GM18907 (cell line): ENCODE measurements around the gene PRG3.

Experiments used
- ATAC-seq: cut with Tn5 transposase; IDR thresholded peaks from one replicate; pipeline ENCODE4 v1.9.1; 2021; ENCODE audit warnings: mild to moderate bottlenecking, moderate library complexity; ENCODE audit not compliant: unreplicated experiment

The PRG3 gene

DNA sequence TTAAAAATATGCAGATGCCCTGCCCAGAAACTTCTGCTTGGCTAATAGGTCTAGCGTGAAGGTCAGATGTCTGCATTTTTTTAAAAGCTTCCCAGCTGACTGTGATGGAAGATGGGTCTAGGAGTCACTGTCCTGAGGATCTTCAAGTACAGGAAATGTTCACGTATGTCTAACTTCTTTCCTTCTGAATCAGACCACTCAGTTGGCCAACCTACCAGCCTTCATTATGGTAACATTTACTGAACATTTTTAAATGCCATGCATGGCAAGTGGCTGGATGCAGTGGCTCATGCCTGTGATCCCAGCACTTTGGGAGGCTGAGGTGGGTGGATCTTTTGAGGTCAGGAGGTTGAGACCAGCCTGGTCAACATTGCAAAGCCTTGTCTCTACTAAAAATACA is 10.6 kb upstream of the PRG3 start:
- no peak for ATAC-seq

DNA sequence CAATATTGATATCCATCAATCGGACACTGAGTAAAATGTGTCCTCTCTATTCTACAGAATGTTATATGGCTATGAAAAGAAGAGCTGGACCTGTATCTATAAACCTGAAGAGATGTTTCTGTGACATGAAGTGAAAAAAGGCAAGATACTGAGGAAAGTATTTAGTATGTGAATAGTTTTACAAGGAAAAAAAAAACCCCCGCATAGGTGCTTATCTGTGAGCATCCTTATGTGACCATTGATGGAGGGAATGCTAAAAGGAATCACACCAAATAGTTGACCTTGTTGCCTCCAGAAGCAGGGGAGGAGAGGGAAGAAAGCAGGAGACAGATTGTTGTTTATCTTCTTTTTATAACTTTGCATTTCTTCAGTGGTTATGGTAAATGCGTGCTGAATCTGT is 10.2 kb upstream of the PRG3 start:
- ATAC-seq, result no peak

DNA sequence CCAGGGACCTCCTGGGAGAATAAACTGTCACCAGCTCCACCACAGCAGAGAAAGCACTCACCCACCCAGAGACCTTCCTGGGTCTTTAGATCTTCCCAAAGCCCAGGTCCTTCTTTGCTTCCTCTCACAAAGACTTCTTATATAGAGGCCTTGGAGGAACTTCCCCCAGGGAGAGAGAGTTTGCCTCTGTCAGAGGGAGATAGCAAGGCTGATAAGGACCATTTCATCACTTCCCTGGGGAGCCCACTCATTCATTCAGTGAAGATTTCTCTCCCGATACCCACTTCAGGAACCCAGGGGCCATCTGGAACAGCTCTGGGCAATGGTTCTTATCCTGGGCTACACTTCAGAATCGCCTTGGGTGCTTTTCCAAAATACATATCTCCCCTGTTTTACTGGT is 9.6 kb upstream of the PRG3 start, which contains the start of gene PRG2:
PRG2 (minus strand) TSS at position 116 of the 400 bp plus-strand sequence. CDS start 706 bp downstream, outside the sequence.
- no peak for ATAC-seq

DNA sequence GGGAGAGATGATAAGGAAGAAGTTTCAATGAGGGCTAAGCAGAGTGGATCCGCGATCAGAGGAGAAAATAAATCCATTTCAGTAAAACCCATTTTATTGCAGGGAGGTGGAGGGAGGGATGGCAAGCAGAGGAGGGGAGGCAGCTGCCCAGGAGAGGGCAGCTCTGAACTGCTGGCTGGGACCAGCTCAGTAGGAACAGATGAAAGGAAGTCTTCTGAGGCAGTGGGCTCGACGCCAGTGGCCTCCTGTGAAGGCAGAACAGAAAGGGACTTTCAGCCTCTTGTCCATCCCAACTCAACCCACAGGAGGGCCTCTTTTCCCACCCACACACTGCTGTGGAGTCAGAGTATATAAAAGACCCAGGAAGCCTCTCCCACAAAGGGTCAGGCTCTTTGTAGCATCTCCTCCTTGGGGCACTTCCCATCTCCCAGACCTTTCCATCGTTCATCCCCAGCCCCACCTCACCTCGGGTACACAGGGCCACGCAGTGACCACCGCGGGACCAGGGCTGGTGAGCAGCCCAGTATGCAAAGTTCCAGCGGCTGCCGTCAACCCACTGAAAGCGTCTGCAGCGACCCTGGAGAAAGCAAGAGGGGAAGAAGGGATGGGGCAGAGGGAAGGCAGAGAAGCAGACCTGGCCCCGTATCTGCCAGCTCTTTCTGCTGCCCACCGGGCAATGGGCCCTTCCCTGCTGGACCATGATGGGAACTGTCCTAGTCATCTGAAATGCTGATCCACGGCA is 6.5 kb upstream of the PRG3 start:
- no peak for ATAC-seq

DNA sequence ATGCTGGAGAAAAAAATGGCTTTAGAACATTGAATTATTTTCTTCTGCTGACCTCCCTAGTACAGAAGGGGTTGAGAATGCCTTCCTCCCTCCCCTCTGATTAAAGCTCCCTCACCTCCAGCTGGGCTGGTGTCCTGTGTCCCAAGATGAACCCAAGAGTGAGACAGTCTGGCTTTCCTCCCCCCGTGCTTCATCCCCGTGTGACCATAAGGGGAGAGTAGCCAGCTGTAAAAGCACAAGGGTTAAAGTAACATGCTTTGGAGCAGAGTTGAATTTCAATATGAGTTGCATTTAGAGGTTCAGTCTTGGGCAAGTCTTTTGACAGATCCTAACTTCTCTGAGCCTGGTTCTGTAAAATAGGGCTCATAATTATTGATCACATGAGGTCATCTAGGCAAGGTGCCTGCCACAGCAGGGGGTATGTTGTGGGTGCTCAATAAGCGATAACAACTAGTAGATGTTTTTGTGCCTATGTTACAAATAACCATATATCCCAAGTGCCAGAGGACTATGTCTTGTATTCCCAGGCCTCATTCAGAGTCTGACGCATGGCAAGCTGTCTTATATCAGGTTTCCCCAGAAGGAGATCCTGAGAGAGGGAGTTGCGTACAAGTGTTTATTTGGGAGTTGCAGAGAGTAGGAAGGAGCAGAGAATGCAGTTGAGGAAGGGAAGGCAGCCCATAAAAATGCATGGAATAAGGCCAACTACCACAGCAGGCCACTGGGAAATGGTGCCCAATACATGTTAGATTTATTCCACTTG is 5.4 kb upstream of the PRG3 start:
- no peak for ATAC-seq

DNA sequence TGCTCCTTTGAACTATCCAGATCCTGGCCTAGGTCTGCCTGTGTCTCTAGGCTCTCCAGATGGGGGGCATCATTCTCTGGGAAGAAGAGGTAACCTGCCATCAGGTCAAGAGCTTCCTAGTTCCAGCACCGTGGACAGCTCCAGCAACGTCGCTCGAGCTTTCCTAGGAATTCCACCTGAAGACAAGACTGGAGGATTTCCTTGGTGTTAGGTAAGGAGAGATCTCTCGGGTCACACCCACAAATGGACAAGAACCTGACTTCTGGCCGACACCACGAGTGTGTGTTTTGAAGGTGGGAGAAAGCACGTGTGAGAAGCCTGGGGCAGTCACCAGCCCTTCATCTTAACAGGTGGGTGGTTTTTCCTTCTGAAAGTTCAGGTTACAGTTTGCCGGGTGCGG is 1.2 kb downstream of the PRG3 start:
- ATAC-seq, result no peak

DNA sequence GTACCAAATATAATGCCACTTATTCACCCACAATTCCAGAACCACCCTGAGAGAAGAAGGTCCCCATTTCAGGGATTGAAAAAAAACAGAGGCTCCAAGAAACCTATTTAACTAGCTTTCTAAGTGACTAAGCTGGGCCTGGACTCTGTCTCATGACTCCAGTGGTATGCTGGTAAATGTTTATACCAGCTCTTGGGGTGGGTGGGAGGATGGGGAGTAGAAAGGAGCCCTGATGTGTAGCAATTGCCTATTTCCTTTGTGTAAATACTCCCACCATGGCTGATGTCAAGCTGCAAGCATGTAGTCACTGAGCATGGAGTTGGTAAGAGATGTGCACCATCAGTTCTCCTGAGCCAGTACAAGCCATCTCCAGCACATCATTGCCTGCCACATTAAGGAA is 2.8 kb downstream of the PRG3 start:
- no peak for ATAC-seq

DNA sequence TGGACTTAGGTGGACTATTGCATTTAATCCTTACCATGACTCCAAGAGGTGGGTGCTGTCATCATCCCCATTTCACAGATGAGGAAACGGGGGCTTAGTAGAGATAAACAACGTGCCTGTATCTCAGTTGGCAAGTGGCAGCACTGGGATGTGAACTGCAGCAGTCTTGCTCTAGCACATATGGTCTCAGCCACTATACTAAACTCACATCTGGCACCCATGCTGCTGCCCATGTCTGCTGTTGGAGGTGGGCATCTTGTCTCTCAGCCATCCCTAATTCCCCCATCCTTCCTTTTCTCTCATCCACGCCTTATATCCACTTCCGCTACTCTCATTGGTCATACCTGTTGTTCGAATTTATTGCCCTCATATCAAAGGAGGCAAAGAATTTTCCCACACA is 3.8 kb downstream of the PRG3 start:
- ATAC-seq, result no peak

DNA sequence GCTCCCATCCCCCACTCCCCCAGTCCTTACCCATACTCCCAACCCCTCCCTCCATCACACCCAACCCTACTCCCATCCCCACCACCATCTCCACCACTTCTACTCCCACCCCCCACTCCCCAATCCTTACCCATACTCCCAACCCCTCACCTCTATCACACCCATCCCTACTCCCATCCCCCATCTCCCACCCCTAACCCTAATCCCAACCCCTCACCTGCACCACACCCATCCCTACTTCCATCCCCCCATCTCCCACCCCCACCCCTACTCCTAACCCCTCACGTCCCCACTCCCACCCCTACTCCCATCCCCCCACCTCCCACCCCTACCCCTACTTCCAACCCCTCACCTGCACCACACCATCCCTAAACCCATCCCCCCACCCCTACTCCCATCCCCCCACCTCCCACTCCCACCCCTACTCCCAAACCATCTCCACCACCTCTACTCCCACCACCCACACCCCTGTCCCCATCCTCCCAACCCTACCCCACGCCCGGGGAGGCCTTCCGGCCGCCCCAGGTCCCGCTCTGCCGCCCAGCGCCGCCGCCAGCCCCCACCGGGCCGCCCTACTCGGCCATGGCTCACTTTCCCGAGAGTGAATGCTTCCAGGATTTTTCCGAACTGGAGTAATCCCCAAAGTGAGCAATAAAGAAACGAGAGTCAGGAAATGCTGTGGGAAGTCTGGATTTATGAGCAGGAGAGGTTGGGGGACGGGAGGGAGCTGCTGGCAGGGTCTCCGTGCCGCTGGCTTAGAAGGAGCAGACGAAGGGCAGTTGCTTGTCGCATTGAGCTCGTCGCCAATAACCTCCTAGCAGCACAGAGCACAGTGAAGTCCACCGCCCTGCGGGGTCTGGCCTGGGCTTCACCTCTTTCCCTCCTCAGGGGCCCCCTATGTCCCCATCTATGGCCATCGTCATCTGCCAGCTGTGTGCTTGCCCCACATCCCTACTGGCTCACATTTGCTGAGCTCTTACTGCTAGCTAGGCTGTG is 4.6 kb downstream of the PRG3 start:
- ATAC-seq, result no peak

DNA sequence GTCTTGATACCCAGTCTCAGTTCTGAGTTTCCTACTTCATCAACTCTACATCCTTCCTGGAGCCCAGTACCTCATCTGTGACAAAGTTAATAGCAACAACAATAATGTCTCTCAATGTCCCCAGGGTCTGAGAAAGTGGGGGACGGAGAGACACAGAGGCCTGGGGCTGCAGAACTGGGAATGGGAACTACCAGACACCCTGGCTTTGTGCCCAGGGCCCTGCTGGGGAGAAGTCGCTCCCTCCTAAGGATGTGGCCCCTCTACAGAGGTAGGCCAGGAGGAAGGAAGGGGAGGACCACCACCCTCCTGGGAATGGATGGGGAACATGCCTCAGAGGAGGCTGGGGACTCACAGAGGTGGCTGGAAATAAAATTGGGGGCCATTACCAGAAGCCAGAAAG is 5.5 kb downstream of the PRG3 start:
- no peak for ATAC-seq

DNA sequence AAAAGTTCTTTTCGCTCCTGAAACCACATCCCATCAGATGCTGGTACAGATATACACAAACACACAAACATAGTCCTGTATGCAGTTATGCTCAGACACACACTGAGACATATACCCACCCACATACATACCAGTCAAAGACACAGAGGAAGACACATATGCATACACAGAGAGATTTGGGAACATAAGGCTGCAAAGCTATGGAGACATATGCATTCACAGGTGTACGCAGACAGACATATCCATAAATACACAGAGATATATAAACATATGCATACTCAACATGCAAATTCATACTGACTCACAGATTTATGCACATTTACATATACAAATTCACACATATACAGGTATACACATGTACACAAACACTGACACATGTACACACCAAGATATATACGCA is 6.0 kb downstream of the PRG3 start:
- no peak for ATAC-seq

DNA sequence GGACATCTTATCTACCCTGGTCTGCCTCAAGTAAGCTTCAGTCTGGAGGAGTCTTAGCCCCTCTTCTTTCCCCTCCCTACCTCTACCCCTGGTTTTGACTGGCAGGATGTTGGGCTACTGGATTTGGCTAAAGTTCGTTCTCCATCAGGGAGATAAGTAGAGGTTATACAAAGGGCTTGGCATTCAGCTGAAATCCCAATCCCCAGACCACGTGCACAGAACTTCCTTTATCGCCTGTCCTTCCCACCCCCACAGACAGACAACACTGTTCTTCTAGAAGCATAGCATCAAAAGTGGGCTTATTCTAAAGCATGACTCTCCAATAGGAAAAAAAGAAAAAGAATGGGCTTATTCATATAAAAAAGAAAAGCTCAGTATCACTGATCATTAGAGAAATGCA is 7.8 kb downstream of the PRG3 start:
- ATAC-seq, result no peak

DNA sequence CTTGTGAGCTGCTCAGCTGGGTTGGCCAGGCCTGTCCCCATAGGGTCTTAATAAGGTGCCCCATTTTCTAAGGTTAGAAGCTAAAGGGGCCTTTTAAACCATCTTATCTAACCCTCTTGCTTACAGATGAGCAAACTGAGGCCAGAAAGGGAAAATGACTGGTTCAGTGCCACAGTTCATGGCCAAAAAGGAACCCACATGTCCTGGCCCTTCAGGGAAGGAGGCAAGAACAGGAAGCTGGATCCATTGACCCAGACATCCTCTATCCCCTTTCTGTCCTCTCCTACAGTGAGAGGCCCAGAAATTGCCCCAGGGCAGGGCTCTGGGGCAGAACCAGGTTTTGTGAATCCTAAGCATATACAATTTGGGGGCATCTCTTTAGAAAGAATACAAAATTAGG is 10.0 kb downstream of the PRG3 start:
- no peak for ATAC-seq

DNA sequence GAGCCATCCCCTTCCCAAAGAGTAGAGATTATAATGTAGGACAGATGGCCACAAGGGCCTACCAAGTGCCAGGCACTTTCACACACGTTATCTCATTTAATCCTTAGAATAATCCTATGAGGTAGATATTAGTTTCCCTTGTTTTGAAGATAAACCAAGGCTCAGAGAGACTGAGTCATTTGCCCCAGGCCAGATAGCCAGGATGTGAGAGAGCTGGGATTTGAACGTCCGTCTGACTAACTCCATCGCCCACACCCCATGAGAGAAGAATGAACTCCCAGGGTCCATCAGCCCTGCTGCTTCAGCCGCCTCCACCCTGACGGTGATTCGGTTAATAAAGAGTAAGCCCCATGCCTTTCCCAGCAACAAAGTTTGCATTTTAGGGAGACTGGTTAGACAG is 10.7 kb downstream of the PRG3 start:
- ATAC-seq, result no peak

DNA sequence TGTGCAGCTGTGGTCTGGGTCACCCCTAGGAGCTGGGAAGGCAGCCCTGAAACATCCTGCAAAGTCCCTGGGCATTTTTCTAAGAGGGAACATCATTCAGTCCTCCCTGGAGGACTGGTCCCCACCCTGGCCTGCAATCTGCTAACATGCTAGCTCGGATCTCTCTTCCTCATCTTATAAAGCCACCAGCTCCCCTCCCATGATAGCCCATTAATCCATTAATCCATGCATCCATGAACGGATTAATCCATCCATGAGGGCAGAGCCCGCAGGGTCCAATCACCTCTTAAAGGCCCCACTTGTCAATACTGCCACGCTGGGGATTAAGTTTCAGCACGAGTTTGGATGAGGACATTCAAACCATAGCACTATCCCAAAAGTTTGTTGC is 12.1 kb downstream of the PRG3 start:
- ATAC-seq, result no peak

DNA sequence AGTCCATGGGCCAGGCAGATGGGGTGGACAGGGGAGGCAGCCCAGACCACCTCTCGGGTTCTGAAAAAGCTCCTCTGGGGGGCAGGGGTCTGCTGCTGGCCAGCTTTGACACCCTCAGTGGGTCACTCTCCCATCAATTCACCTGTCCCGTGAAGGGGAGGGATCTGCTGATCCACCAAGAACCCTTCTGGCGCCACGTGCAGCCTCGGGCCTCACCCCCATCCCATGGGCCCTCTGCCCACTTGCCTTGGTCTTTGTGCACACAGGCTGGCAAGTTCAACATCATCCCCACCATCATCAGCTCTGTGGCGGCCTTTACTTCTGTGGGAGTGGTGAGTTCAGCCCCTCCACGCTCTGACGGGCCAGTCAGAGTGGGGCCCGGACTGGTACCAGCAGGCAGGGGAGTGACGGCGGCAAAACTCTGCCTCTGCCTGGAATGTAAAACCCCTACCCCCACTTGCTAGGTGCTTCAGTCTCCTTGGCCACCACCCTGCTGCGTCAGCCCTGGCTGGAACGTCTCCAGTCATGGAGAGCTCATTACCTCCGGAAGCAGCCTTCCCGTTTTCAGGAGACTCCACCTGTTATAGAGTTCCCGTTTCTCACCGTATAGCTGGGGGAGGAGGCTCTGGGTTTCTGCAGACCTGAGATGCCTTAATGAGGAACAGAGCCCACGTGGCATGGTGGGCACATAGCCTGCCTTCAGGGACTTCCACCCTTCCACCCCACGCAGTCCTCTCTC is 12.7 kb downstream of the PRG3 start:
- no peak for ATAC-seq

DNA sequence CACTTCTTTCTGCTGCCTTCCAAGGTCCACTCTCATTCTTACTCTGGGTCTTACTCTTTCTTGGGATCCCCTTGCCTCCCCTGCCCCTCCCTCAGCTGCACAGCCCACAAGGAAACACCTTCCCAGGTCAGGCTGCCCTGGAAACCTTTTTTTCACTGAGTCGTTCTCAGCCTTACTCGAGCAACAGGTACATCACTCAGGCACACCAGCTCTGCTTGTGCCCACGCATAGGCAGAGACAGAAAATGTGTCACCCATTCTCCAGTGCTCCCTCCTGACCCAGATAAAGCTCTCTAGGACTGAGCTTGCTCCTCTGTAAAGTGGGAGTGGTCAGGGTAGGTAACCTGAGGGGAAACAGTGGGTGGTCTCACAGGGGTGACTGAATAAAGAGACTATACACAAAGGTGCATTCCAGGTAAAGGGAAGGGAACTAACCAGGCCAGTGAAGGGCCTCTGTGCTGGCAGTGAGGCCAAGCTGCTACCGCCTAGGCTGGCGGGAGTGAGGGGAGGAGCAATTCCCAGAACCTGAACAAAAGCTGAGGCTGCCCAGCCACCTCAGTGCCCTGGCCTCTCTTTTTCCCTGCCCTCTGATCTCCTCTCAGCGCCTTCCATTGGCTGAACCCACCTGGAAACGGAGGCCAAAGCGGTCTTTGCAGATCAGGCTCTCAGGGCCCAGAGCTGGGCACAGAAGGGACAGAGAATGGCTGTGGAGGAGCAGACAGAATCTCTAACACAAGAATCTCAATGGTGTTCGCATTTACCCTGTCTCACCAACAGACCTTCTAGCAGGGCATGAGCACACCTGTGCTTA is 15.9 kb downstream of the PRG3 start:
- no peak for ATAC-seq

DNA sequence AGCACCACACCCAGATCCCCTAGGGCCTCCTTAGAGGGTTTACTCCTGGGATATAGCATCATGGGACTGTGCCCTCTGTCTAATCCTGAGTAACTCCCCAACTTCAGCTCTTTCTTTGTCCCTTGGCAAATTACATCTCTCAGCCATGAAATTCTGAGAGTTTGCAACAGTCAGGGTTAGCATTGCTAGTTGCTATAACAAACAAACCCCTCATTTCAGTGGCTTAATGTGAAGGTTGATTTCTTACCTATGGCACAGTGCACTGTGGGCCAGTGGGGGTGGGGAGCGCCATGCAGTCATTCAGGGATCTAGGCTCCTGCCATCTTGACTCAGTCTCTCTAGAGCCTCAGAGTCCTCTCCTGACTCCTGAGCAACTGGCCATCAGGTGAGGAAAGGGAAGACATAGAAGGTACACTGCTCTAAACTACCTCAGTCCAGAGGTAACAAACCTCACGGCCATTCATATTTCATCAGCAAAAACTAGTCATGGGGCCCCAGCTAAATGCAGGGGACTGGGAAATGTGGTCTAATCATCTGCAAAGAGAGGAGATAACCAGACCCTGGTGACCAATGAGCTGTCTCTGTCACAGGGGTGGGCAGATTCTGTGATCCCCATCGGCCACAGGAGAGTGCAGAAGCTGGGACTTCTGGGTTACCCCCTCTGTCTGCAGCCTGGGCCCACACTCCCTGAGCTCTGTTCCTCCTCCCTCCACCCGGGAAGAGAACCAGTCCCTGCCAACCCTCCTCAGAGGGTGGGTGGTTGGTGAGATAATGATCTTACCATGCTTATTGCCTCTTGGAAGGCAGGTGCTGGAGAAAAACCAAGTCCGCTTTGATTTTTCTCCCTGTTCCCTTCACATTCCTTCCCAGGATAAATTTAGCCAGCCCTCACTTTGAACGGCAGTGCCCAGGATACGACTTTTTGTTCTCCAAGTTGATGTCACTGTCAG is 17.5 kb downstream of the PRG3 start:
- ATAC-seq, result no peak

DNA sequence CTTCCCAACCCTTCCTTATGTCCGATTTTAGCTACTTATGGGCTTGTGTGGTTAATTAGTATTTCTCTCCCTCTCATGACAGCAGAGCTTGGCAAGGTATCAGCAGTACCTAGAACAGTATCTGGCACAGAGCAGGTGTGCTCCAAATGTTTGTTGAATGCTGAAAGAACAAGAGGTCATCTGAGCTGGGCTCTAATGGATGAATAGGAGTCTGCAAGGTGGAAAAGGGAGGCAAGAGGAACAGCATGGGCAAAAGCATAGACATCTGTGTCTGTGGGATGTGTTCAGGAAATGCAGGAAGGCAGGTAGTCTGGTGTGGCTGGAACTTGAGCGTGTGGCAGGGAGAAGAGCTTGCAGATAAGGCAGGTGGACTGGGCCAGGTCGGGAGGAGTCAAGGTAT is 19.0 kb downstream of the PRG3 start:
- no peak for ATAC-seq
